Neural cell (in vitro differentiated cells): ENCODE measurements around the gene SRF.

ENCODE experiments used
- CTCF ChIP-seq: fragments of 450-650 bp; IDR thresholded peaks from 2 replicates; pipeline ENCODE4 v1.5.1; 2014; ENCODE audit warnings: antibody characterized with exemption, mild to moderate bottlenecking, moderate library complexity; ENCODE audit not compliant: poor library complexity, severe bottlenecking
- EP300 ChIP-seq: fragments of 450-650 bp; conservative IDR thresholded peaks from 2 replicates; pipeline ENCODE4 v1.6.1; 2014; ENCODE audit warnings: antibody characterized with exemption, mild to moderate bottlenecking, moderate library complexity; ENCODE audit not compliant: poor library complexity, severe bottlenecking
- EZH2 ChIP-seq: fragments of 200-600, 300-800 bp; shearing (Covaris generic), sonication (generic); IDR thresholded peaks from 2 replicates; pipeline ENCODE4 v1.6.1; 2014; ENCODE audit warnings: antibody characterized with exemption, low read length, borderline replicate concordance, mild to moderate bottlenecking; ENCODE audit not compliant: insufficient read depth, poor library complexity, severe bottlenecking
- POLR2AphosphoS5 ChIP-seq: IDR thresholded peaks from 2 replicates; pipeline ENCODE4 v1.6.1; 2012
- RAD21 ChIP-seq: fragments of 450-650 bp; conservative IDR thresholded peaks from 2 replicates; pipeline ENCODE4 v1.6.1; 2014; ENCODE audit warnings: antibody characterized with exemption, mild to moderate bottlenecking, moderate library complexity
- REST ChIP-seq: IDR thresholded peaks from 2 replicates; pipeline ENCODE4 v1.6.1; 2012; ENCODE audit warnings: borderline replicate concordance
- TAF1 ChIP-seq: IDR thresholded peaks from 2 replicates; pipeline ENCODE4 v1.6.1; 2012; ENCODE audit warnings: low read depth

- no peak for TF ChIP-seq CTCF
- no peak for TF ChIP-seq EP300
- no peak for TF ChIP-seq RAD21
- no peak for TF ChIP-seq EZH2
- no peak for TF ChIP-seq POLR2AphosphoS5
- no peak for TF ChIP-seq TAF1
- TF ChIP-seq REST = no peak
These were observed 32.6 kb downstream of the SRF start for GRCh38 chr6:43203718-43204095.
